Activated T-helper 1 cell treated with anti-CD3 and anti-CD28 coated beads, Interleukin-12 subunit alpha, Interleukin-12 subunit beta, Interleukin-2, Interleukin-4 antibody, amounts not matched to agents 30 ng/mL and 10 ng/mL and 1 ng/mL, durations not matched to agents 14 hours and 24 hours and 36 hours (primary cell): ENCODE data around the gene BHLHE40. TPM values are rescaled to one million over a fixed set of nuclear protein-coding genes. Genes with fewer than 3 reads are reported as not detected.
"Not testable (repeated sequence)": the region's sequence is repeated elsewhere in the genome, so short reads cannot be mapped to it uniquely, and the experiment has no call there.

Experiments used
- DNase-seq: peaks from one replicate; pipeline ENCODE4 v3.0.0; 2021; ENCODE audit warnings: low spot score
- H3K27ac Mint-ChIP-seq: one replicate; pipeline ENCODE4 v1.8.0; 2021; ENCODE audit warnings: mild to moderate bottlenecking, mixed read lengths
- H3K27me3 Mint-ChIP-seq: one replicate; pipeline ENCODE4 v1.8.0; 2022; ENCODE audit warnings: mild to moderate bottlenecking, moderate library complexity, mixed read lengths; ENCODE audit not compliant: insufficient read depth
- H3K36me3 Mint-ChIP-seq: one replicate; pipeline ENCODE4 v1.8.0; 2021; ENCODE audit warnings: low read depth, mixed read lengths
- H3K4me1 Mint-ChIP-seq: one replicate; pipeline ENCODE4 v1.8.0; 2021; ENCODE audit warnings: low read depth, mixed read lengths
- H3K4me3 Mint-ChIP-seq: one replicate; pipeline ENCODE4 v1.8.0; 2021; ENCODE audit warnings: mild to moderate bottlenecking, moderate library complexity, mixed read lengths
- H3K9me3 Mint-ChIP-seq: one replicate; pipeline ENCODE4 v1.8.0; 2021; ENCODE audit warnings: mixed read lengths
- intact Hi-C: fragments of 100-400 bp; cut with micrococcal nuclease; formaldehyde crosslinking; loops from one replicate; pipeline ENCODE4 v1.15.1; 2024
- total RNA-seq: library from RNA; stranded (reverse); gene quantifications from 2 replicates; pipeline ENCODE4 v1.2.3, GENCODE V29; 2022

The BHLHE40 gene
- total RNA-seq, 1 donor from 2014 or later, result 449 TPM

DNA sequence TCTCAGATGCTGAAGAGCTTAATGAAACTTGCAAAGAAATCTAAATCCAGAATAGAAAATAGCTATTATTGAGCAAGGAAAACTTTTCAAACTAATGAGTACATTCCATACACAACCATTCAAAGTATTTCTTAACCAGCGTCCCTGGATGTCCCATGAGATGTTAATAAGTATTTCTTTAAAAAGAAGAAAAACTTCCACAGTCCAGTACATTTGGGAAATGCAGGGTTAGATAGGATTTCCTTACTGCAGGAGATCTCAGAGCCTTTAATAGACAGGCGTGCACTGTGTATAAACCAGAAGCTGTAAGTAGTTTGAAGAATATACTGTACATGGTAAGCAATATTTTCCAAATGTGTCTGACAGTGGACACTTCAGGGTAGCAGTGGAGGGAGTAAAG lies 29.6 kb upstream of the BHLHE40 start:
- Mint-ChIP-seq H3K36me3 (peaks cover 4% of the 10 kb centered on the region), H3K27ac (no peak overlapping the region), H3K27me3 (no peaks in the 10 kb centered on the region), H3K4me1 (peaks cover 8% of the 10 kb centered on the region), H3K9me3 (peaks cover 5% of the 10 kb centered on the region), H3K4me3 (no peak overlapping the region)
- DNase-seq, result no peak
- intact Hi-C loops, result no loop called here

- intact Hi-C loops, result no loop called here
- H3K9me3 Mint-ChIP-seq, result peaks cover 5% of the 10 kb centered on the region
- H3K27ac Mint-ChIP-seq, result no peak overlapping the region
- no peak for DNase-seq
- H3K27me3 Mint-ChIP-seq, result no peaks in the 10 kb centered on the region
- no peak overlapping the region for H3K4me3 Mint-ChIP-seq
- H3K4me1 Mint-ChIP-seq, result peaks cover 8% of the 10 kb centered on the region
- H3K36me3 Mint-ChIP-seq, result peaks cover 8% of the 10 kb centered on the region
These were observed 28.9 kb upstream of the BHLHE40 start for GRCh38 chr3:4950351-4950784.

DNA sequence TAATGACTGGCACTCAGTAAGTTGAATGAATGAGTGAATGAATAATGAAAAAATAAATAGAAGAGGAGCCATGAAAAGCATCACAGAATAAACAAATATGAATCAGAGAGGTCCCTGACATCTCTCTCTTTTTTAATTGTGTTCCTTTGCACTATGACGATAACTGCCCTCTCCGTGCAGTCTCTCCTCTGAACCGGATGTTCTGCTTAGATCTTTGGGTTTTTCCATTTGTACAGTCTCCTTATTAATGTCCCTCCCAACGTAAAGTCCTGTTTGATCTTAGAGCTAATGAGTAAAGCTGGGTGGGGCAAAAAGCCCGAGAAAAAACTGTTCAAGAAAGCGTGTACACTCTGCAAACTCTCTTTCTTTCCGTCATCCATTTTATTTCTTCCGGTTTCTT lies 28.3 kb upstream of the BHLHE40 start:
- Mint-ChIP-seq H3K4me3 (no peak overlapping the region), H3K4me1 (peaks cover 8% of the 10 kb centered on the region), H3K9me3 (peaks cover 5% of the 10 kb centered on the region), H3K27ac (no peak overlapping the region), H3K36me3 (peaks cover 8% of the 10 kb centered on the region), H3K27me3 (no peaks in the 10 kb centered on the region)
- intact Hi-C loops, result no loop called here
- DNase-seq, result no peak

- intact Hi-C loops, result no loop called here
- peaks cover 2% of the 10 kb centered on the region for H3K27me3 Mint-ChIP-seq
- no peak overlapping the region for H3K4me3 Mint-ChIP-seq
- peaks cover under 1% of the 10 kb centered on the region for H3K4me1 Mint-ChIP-seq
- no peak for DNase-seq
- peaks cover 11% of the 10 kb centered on the region for H3K36me3 Mint-ChIP-seq
- no peak overlapping the region for H3K27ac Mint-ChIP-seq
- peaks cover 5% of the 10 kb centered on the region for H3K9me3 Mint-ChIP-seq
These were observed 26.1 kb upstream of the BHLHE40 start for GRCh38 chr3:4953119-4953518.

DNA sequence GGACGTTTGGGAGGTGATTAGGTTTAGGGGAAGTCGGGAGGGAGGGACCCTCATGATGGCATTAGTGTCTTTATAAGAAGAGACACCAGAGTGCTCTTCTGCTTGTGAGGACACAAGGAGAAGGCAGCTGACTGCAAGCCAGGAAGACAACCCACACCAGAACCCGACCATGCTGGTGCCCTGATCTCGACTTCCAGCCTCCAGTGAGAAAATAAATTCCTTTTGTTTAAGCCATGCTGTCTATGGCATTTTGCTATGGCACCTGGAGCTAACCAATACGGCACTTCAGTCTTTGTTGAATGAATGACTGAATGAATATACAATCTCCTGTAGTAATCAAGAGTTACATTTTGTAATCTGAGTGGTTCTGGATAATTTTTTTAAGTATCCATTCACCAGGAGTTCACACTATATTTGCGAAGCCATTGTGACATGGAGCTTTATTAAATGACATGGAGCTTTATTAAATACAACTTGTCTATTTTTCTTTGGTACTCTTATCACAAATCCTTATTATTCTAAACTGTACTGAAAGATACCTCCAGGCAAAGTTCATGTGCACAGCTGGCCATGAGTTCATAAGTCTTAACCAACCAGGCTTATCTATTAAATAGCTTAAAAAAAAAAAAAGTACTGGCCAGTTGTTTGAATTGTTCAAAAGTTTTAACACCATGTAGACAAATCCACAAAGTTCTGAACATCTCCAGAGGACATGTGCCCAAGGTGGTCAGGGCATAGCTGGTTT lies 24.8 kb upstream of the BHLHE40 start:
- intact Hi-C loops, result no loop called here
- Mint-ChIP-seq H3K4me3 (no peak overlapping the region), H3K27ac (no peak overlapping the region), H3K4me1 (no peaks in the 10 kb centered on the region), H3K9me3 (peaks cover 13% of the 10 kb centered on the region), H3K36me3 (peaks cover 15% of the 10 kb centered on the region), H3K27me3 (peaks cover 2% of the 10 kb centered on the region)
- no peak for DNase-seq

DNA sequence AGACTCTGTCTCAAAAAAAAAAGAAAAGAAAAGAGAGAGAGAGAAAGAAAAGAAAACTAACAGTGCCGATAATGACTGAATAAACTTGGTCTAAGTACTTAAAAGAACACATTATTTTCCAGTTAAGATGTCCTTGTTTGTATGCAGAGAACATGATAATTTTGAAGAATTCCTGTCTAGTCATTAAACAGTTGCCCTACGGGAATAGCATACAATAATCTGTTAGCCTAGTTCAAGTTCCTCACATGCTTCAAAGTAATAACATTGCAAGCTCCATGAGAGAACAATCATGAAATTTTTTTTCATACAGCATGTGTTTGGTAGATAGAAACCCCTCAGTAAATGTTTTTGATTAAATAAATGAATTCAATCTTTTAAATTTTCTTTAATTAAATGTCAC lies 23.1 kb upstream of the BHLHE40 start:
- Mint-ChIP-seq H3K4me1 (no peaks in the 10 kb centered on the region), H3K27ac (no peak overlapping the region), H3K9me3 (peaks cover 13% of the 10 kb centered on the region), H3K36me3 (peaks cover 15% of the 10 kb centered on the region), H3K4me3 (no peak overlapping the region), H3K27me3 (peaks cover 2% of the 10 kb centered on the region)
- intact Hi-C loops, result no loop called here
- DNase-seq, result no peak

DNA sequence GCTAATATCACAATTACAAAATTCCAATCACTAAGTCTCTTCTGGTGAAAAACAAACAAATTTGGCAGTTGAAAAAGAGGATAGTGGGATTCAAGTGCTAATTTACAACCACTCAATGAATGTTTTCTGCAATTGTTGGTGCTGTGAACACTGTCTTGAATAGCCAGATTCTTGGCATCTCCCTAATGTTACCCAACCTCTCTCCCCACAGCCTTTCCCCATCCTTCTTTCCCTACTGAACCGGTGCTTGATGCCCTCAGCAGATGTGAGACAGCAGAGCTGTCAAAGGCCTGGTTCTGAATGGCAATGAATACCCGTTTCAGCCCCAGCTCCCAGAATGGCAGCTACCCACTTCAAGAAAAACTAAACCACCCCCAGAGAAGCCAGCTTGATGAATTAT lies 22.5 kb upstream of the BHLHE40 start:
- peaks cover 13% of the 10 kb centered on the region for H3K9me3 Mint-ChIP-seq
- H3K27ac Mint-ChIP-seq, result no peak overlapping the region
- no peaks in the 10 kb centered on the region for H3K4me1 Mint-ChIP-seq
- H3K4me3 Mint-ChIP-seq, result no peak overlapping the region
- no peak for DNase-seq
- H3K27me3 Mint-ChIP-seq, result peaks cover 2% of the 10 kb centered on the region
- intact Hi-C loops, result no loop called here
- peaks cover 15% of the 10 kb centered on the region for H3K36me3 Mint-ChIP-seq

DNA sequence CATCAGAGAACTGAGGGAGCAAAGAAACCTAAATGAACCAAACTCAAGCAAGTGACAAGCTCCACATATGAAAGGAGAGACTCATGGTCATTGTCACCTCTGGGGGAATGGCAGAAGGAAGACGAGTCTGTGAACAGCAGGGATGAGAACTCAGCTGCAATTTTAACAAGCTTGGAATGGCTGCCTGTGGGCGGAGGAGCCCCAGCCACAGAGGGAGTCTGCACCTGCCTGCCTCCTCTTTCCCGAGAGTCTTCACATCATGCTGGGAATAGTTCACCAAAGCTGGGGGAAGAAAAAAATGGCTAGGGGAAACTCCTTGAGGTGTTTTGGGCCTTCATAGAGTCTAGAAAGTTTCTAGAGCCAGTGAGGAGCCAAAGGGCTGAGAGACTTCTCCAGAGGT lies 21.3 kb upstream of the BHLHE40 start:
- Mint-ChIP-seq H3K27ac (no peak overlapping the region), H3K27me3 (peaks cover 2% of the 10 kb centered on the region), H3K4me3 (no peak overlapping the region), H3K9me3 (peaks cover 13% of the 10 kb centered on the region), H3K4me1 (no peaks in the 10 kb centered on the region), H3K36me3 (peaks cover 14% of the 10 kb centered on the region)
- intact Hi-C loops, result no loop called here
- no peak for DNase-seq

DNA sequence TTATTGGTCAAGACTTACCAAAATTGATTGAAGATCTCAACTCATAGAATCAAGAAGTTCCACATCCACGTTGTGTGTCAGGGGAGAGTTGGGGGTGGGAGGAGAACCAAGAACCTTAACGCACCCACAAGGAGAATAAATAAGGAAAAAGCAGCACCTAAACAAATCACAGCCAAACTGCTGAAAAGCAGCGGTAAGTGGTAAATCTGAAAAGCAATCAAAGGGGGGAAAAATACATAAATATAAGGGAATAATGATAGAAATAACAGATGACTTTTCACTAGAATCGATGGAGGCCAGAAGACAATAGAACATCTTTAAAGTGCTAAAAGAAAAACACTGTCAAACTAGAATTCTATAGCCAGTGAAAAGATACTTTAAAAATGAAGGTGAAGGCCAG lies 20.1 kb upstream of the BHLHE40 start:
- Mint-ChIP-seq H3K4me3 (no peak overlapping the region), H3K27me3 (peaks cover 2% of the 10 kb centered on the region), H3K36me3 (peaks cover 16% of the 10 kb centered on the region), H3K4me1 (no peaks in the 10 kb centered on the region), H3K27ac (no peak overlapping the region), H3K9me3 (peaks cover 13% of the 10 kb centered on the region)
- intact Hi-C loops, result no loop called here
- DNase-seq, result no peak

- Mint-ChIP-seq H3K4me1 (peaks cover 11% of the 10 kb centered on the region), H3K36me3 (peaks cover 18% of the 10 kb centered on the region), H3K9me3 (peaks cover 23% of the 10 kb centered on the region)
- H3K27me3 Mint-ChIP-seq, H3K27ac Mint-ChIP-seq, DNase-seq, intact Hi-C loops, H3K4me3 Mint-ChIP-seq: not testable (repeated sequence)
These were observed 17.4 kb upstream of the BHLHE40 start for GRCh38 chr3:4961865-4962264.

- no peak overlapping the region for H3K4me3 Mint-ChIP-seq
- peaks cover 29% of the 10 kb centered on the region for H3K36me3 Mint-ChIP-seq
- peaks cover 11% of the 10 kb centered on the region for H3K4me1 Mint-ChIP-seq
- H3K27me3 Mint-ChIP-seq, result no peaks in the 10 kb centered on the region
- intact Hi-C loops, result no loop called here
- H3K27ac Mint-ChIP-seq, result no peak overlapping the region
- peaks cover 38% of the 10 kb centered on the region for H3K9me3 Mint-ChIP-seq
- no peak for DNase-seq
These were observed 15.3 kb upstream of the BHLHE40 start for GRCh38 chr3:4963669-4964570.

DNA sequence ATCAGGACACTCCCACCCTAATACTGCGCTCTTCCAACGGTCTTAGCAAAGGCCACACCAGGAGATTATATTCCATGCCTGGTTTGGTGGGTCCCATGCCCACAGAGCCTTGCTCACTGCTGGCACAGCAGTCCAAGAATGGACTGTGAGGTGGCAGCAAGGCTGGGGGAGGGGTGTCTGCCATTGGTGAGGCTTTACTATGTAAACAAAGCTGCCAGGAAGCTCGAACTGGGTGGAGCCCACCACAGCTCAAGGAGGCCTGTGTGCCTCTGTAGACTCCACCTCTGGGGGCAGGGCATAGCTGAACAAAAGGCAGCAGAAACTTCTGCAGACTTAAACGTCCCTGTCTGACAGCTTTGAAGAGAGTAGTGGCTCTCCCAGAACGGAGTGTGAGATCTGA lies 13.2 kb upstream of the BHLHE40 start:
- intact Hi-C loops, result not testable (repeated sequence)

DNA sequence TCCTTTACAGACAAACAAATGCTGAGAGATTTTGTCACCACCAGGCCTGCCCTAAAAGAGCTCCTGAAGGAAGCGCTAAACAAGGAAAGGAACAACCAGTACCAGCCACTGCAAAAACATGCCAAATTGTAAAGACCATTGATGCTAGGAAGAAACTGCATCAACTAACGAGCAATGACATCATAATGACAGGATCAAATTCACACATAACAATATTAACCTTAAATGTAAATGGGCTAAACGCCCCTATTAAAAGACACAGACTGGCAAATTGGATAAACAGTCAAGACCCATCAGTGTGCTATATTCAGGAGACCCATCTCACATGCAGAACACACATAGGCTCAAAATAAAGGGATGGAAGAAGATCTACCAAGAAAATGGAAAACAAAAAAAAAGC lies 11.6 kb upstream of the BHLHE40 start:
- H3K27me3 Mint-ChIP-seq, DNase-seq, H3K27ac Mint-ChIP-seq, H3K4me3 Mint-ChIP-seq, intact Hi-C loops: not testable (repeated sequence)
- Mint-ChIP-seq H3K4me1 (peaks cover 11% of the 10 kb centered on the region), H3K9me3 (peaks cover 68% of the 10 kb centered on the region), H3K36me3 (peaks cover 43% of the 10 kb centered on the region)

More for the DNA sequence above, 13.2 kb upstream of the BHLHE40 start:
- H3K36me3 Mint-ChIP-seq, result peaks cover 38% of the 10 kb centered on the region
- H3K27me3 Mint-ChIP-seq, DNase-seq, H3K27ac Mint-ChIP-seq, H3K4me3 Mint-ChIP-seq: not testable (repeated sequence)
- peaks cover 11% of the 10 kb centered on the region for H3K4me1 Mint-ChIP-seq
- H3K9me3 Mint-ChIP-seq, result peaks cover 54% of the 10 kb centered on the region
